GM21723 (cell line): Measurements from ENCODE around the gene EMILIN1.
"Not testable (repeated sequence)": the region's sequence is repeated elsewhere in the genome, so short reads cannot be mapped to it uniquely, and the experiment has no call there.

Source experiments
- ATAC-seq: cut with Tn5 transposase; IDR thresholded peaks from one replicate; pipeline ENCODE4 v1.9.1; 2021; ENCODE audit warnings: mild to moderate bottlenecking, moderate library complexity; ENCODE audit not compliant: unreplicated experiment

The EMILIN1 gene

DNA sequence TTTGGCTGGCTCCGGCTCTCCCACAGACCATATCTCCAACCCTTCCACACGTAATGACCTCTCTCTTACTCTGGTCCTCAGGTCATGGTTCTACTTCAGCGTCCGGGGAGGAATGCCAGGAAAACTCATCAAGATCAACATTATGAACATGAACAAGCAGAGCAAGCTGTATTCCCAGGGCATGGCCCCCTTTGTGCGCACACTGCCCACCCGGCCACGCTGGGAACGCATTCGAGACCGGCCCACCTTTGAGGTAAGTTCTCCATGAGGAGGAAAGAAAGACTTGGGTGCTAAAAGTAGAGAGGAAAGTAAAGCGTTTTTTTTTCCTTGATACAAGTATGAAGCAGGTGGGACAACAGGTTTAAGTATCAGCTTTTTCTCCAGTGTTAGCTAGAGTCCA lies 25.1 kb upstream of the EMILIN1 start:
- ATAC-seq: no peak

DNA sequence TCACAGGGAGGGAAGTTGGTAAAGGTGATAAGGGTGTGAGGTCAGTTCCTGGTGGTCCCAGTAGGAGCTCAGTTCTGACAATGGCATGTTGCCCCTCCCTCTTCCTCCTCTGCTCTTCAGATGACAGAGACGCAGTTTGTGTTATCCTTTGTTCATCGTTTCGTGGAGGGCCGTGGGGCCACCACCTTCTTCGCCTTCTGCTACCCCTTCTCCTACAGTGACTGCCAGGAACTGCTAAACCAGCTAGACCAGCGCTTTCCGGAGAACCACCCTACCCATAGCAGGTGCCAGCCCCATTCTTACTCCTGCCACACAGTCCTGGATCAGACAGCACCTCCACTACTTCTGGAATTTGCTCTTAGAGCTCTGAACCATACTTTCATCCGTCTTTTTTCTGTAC lies 24.6 kb upstream of the EMILIN1 start:
- no peak for ATAC-seq

DNA sequence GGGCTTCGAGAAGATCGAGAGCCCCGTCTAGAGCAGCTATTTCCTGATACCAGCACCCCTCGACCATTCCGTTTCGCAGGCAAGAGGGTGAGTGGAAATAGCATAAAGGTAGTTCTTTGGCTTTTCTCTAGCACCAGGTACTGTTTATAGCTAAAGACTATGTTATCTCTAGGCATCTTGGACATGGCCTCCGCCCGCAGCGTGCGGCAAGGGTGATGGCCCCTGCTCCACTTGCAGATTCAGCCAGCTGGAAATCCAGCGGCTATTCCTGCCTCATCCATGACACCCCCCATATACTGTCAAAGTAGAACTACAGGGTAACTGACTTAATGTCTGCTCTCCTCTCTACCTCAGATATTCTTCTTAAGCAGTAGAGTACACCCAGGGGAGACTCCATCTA lies 23.7 kb upstream of the EMILIN1 start:
- no peak for ATAC-seq

DNA sequence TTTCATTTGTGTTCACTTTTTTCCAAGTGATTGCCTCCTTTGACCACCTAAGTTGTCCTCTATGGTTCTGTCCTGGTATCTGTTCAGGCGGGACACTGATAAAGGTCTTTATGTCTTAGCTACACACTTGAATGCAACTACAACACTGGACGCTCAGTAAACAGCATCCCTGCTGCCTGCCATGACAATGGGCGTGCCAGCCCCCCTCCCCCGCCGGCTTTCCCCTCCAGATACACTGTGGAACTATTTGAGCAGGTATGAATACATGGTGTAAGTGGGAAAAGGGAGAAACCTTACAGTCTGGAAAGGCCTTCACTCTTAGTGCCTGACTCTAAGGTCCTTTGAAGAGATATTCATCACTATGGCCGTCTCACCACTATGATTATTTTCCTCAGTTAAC lies 21.2 kb upstream of the EMILIN1 start:
- ATAC-seq: no peak

DNA sequence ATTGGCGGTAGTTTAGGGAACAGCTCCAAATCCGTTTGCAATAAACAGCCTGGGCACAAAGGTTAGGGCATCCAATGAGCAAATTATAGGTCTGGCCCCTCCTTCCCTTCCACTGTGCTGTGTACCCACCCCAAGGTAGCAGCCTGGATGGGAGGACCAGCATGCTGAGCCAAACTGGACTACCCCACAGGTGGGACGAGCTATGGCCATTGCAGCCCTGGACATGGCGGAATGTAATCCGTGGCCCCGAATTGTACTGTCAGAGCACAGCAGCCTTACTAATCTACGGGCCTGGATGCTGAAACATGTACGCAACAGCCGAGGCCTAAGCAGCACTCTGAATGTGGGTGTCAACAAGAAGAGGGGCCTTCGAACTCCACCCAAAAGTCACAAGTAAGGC lies 20.2 kb upstream of the EMILIN1 start:
- no peak for ATAC-seq

DNA sequence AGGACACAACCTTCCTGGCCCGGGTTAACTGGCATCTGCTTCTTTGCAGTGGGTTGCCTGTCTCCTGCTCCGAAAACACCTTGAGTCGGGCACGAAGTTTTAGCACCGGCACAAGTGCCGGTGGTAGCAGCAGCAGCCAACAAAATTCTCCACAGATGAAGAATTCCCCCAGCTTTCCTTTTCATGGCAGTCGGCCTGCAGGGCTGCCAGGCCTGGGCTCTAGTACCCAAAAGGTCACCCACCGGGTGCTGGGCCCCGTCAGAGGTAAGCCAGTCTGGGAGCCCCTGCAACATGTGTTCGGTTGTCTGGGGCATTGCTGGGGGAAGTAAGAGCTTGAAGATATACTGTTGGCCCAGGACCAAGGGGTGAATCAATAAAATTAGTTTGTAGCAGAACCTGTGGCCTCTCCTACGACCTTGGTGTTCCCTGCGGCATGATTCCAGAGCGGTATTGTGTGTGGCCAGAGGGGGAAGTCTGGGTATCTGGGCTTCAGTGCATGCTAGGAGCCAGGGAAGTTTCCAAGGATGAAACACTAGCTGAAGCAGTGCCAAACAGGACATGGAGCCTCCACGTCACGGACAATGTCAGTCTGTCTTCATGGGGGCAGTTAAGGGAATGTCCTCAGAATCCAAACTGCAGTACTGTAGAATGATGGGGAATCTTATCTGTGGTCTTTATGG lies 19.1 kb upstream of the EMILIN1 start:
- no peak for ATAC-seq

DNA sequence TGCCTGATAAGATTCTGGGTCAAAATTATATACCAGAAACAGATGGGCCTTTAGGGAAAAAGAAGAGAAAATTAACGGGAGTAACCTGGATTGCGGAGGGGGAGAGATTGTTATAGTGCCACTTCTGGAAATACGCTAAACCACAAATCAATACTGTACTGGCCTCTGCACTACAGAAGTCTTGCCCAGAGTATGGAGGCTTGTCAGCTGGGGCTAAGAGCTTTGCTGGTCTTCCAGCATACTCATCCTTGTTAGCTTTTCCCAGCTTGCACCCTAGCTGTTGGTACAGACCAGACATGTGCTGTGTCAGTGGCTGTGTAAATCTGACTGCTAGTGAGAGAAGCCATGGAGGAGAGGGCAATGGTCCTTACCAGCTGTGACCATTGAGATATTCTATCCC lies 18.1 kb upstream of the EMILIN1 start:
- ATAC-seq: no peak

DNA sequence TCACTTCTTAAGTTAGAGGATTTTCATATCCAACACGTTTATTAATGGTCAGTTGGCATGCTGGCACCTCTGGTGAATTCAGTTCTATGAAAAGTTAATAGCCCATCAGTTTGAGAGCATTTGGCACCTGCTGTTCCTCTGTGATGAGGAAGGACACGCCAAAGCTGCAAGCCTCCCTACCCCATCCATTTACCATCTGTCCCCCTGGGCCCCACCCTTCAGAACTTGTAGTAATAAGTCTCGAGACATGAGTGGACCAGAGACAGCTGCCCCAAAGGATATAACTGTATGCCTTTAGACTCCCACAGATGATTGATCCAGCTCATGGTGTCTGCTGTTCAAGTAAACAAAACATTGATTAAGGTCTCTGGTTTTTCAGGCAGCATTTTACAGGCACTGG lies 13.3 kb upstream of the EMILIN1 start:
- no peak for ATAC-seq

DNA sequence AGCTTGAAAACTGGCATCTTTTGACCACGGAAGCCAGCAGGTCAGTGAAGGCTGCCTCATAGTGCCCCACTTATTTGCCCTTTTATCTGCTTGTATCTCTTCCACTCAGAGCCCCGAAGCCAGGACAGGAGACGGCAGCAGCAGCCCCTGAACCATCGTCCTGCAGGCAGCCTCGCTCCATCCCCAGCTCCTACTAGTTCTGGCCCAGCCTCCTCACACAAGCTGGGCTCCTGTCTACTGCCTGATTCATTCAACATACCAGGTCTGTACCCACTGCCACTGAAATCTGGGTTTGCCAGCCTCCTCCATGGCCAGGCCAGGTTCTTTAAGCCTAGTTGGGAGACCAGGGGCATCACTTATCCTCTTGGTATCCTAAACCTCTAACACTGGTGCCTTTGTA lies 11.0 kb upstream of the EMILIN1 start:
- no peak for ATAC-seq

DNA sequence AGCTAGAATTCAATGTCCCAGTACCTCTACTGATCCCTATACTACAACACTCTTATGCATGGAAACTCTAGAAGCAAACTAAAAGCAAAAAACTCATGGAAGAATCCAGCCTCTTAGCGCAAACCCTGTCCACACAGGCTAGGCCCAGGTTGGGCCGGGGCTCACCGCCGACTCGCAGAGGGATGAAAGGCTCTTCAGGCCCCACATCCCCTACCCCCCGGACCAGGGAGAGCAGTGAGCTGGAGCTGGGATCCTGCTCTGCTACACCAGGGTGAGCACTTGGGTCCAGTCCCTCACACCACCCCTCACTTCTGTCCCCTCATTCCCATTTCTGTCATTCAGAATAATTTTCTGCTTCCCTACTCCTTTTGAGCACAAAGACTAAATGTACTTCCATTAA lies 9.0 kb upstream of the EMILIN1 start:
- ATAC-seq: no peak

DNA sequence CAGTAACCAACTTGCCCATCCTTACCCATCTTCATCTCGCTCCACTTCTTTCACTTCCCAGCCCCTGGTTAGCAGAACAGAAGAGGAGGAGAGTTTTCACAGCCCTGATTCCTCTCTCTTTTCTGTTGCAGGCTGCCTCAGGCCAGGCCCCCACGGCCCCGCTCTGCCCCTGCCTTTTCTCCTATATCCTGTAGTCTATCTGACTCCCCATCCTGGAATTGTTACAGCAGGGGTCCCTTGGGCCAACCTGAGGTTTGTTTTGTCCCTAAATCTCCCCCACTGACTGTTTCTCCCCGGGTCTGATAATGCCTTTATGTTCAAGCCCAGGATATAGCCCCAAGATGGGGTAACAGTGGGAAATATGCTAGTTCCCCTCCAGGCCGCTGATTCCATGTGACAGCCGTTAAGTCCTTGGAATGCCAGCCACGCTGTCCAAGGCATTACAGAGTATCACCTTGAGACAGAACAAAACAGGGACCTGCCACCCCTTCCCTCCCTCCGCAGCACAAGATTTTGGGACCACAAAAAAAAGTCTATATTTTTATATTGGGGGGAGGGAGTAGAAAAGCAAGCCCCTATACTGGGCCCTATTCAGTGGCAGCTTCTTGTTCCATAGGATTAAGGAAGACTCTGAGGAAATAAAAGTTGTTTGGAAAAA lies 8.3 kb upstream of the EMILIN1 start:
- ATAC-seq: no peak

DNA sequence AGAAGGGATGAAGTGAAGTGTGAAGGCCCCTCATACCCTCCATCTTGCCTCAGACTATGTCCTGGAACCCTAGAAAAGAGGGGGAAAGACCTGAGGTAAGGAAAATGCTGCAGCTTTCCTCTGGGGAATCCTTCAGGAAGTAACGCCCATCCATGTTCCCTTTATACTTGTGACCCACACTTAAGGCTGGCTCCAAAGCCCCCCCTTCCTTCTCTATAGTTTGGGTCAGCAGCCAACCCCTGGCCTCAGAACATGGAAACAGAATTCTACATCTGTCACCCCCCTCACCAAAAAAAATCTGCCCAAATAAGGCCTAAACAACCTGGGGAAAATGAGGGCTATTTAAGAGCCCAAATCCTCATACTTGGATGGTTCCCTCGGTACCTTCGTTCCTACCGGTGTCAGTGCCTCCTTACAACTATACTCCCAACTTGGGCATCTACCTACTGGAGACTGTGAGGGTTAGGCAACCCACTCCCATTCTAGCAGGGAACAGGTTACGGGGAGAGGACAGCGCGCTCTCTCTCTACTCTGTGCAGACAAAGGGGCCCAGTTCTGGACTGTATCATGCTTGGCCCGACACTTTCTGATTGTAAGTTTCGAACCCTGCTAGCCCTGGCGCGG lies 7.7 kb upstream of the EMILIN1 start:
- no peak for ATAC-seq

DNA sequence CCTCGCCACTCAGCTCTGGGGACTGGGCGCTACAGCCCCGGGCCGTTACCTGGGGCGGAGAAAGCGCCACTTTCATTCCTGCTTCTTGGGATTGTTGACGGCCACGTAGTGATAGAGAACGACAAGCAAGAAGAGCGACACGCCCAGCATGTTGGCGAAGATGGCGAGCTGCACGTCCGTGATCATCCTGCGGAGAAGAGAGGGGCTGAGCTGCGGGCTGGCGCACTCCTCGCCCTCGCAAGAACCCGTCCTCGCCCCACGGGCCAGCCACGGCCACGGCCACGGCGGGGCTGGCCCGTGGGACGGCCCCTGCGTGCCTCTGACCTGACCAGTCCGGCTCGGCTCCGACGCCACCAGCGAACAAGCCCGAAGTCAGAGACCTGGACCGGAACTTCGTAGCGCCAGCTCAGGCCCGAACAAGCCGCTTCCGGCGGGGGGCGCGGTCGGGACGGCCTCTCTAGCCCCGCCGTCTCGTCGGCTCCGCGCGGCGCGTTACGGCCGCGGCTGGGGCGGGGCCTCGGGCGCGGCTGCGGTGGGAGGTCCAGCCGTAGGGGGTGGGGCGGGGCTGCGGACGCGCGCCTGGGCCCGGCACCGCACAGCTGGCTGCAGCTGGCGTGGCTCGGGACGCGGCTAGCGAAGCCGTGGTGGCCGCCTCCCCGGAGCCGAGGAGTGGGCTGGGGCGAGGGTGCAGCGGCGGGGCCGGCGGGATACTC lies 7.0 kb upstream of the EMILIN1 start, which contains the start of gene OST4:
OST4 (minus strand) TSS at position 378 of the 713 bp plus-strand sequence.
- ATAC-seq: peak; percentile 89

DNA sequence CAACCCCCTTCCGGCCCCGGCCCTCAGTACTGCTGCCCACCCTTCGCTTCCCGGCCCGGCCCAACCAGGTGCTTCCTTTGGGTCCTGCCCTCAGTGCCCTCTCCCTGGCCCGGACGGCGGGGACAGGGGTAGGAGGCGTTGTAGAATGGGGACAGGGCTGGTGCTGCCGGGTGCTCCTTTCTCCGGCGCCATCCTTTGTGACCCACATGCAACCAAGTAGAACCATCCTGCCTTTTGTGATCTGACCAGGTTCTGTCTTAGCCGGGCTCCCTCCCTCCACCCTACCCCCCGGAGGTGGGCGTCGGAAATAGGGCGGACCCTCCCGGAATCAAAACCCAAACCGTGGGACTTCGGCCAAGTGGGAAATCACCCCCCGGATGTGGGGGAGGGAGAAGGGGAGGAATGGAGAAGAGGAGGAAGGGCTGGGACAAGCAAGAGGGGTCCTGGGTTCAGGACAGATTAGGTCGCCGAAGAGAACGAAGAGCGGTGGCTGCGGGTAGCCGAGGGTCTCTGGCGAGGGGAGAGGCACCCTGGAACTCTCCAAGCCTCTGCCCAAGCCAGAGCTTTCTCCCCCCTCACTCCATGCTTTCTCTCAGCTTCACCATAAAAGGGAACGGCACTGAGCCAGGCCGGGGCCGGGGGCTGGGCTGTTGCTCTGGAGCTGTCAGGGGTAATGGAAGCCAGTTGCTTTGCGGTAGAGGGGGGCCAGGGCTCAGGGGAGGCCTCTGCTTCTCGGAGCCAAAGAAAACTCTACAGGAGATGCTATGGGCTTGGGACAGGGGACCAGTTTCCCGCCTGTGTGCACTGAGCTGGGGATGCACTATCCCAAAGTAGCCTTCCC lies 6.2 kb upstream of the EMILIN1 start:
- no peak for ATAC-seq

DNA sequence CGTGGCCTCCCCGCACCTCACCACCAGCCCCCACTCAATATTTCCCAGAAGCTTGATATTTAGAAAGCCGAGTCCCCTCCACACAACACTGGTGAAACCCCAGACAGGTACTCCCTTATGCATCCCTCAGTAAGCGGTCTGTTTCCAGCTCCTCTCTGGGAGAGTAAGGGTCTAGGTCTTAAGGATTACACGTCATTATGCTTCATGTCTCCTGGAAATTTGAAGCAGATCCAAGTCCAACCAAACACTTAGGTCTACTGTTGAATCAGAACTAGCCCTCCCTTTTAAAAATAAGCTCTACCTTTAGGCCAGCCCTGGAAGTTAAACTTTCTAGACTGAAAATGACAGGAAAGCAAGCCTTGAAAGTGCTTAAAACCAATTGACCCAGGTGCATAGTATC lies 5.5 kb upstream of the EMILIN1 start:
- ATAC-seq: no peak

DNA sequence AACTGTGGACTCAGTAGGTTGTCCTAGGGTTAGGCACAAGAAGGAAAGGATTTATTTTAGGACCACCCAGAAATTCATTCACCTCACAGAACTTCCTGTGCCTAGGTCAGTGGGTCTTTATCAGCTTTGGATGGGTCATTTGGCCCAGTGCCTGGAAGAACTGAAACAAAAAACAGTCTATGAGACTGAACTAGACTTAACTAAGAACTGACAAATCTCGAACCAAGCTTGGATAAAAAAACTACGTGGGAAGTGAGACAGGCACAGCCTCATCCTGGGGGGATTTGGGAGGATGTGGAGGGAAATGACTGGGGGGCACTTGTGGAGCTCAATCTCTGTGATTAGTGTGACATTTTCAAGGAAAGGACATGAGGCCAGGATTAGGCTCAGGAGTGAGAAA lies 4.6 kb upstream of the EMILIN1 start:
- ATAC-seq: no peak

DNA sequence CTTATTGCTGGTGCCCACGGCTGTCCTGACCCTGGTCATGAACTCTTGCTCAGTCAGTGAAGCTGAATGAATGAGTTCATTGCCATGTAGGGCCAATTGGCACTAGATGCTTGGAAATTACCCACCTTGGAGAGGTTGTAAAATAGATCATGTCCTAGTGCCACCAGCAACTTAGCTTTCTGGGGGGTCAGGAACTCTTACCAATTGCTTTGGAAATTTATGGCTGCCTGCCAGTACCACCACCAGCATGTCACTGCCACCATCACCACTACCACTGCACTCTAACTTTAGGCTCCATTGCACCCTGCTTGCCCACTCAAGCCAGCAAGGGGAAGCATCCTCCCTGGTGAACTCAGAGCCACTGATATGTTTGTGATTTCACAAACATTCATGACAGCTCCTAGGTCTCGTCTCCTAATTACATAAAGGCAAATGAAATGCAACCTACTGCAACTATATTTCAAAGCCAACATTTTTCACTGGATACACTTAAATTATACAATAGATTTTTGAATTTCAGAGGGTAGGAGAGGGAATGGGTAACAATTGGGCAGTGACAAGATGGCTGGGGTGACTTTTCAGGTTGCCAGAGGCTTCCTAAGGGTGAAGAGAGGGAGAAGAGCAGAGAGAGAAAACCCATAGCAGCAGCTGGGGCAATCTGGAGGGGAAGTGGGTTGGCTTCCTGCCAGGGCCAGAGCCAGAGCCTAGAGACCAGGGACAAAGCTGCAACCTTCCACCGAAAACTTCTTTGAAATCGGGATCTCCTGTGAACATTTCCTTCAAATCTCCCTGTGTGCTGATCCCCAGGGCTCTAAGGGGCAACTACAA lies 3.5 kb upstream of the EMILIN1 start:
- no peak for ATAC-seq

DNA sequence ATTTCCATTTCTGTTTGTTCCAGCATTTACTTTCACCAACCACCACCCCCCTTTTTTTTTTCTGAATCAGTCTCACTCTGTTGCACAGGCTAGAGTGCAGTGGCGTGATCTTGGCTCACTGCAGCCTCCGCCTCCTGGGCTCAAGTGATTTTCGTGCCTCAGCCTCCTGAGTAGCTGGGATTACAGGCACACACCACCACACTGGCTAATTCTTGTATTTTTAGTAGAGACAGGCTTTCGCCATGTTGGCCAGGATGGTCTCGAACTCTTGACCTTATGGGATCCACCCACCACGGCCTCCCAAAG lies 2.9 kb upstream of the EMILIN1 start:
- not testable (repeated sequence) for ATAC-seq

DNA sequence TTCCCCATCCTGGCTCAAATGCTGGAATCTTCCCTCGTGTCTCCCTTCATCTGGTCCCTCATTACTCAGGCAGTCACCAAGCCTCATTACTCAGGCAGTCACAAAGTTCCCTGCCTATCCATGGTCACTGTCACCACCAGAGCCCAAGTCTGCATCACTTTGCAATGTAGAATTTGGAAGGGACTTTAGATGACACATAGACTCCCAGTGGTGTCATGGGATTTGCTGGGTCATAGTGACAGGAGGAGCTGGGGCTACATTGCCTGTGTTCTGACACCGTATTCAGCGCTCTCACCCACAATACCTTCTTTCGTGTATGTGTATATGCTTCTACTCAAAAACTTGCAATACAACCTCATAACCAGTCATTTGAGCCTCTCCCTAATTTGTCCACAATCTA lies 2.1 kb upstream of the EMILIN1 start:
- no peak for ATAC-seq

DNA sequence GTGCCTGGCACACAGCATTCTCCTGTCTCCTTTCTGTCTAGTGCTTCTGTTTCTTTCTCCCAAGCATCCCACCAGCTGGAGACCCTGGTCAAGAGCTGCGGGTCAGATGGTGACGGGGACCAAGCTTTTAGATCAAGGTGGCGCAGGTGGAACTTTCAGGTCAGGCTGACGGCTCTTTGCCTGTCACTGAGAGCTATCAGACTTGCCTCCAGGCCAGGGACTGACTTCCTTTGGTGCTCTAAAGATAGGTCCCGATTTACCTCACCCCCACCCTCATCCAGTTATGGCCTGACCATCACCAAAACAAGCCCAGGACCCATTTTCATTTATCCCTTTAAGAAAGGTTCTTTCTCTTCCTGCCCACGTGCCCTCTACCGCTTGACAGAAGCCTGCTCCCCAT lies 1.2 kb upstream of the EMILIN1 start:
- no peak for ATAC-seq
